IPS-20b (cell line): ENCODE results near the gene PIK3R1.
"Not testable (repeated sequence)": the region's sequence is repeated elsewhere in the genome, so short reads cannot be mapped to it uniquely, and the experiment has no call there.

ENCODE experiments used
- H3K27ac ChIP-seq: one replicate; pipeline ENCODE4 v1.5.1; 2013; ENCODE audit warnings: low read length
- H3K27me3 ChIP-seq: 2 replicates; pipeline ENCODE4 v1.6.1; 2013; ENCODE audit warnings: mild to moderate bottlenecking, low read length, inconsistent platforms; ENCODE audit not compliant: insufficient read depth
- H3K36me3 ChIP-seq: 2 replicates; pipeline ENCODE4 v1.6.1; 2013; ENCODE audit warnings: low read depth, mild to moderate bottlenecking, inconsistent platforms, low read length, moderate library complexity; ENCODE audit not compliant: insufficient read depth
- H3K4me1 ChIP-seq: 2 replicates; pipeline ENCODE4 v1.6.1; 2013; ENCODE audit warnings: mild to moderate bottlenecking, control low read depth, inconsistent platforms, low read length, moderate library complexity; ENCODE audit not compliant: insufficient read depth
- H3K4me3 ChIP-seq: 2 replicates; pipeline ENCODE4 v1.5.1; 2013; ENCODE audit warnings: mild to moderate bottlenecking, low read length, inconsistent platforms
- H3K9ac ChIP-seq: 2 replicates; pipeline ENCODE4 v1.6.1; 2013; ENCODE audit warnings: low read depth, mild to moderate bottlenecking, inconsistent platforms, low read length, moderate library complexity
- H3K9me3 ChIP-seq: 2 replicates; pipeline ENCODE4 v1.6.1; 2013; ENCODE audit warnings: mild to moderate bottlenecking, low read depth, low read length, inconsistent platforms; ENCODE audit not compliant: insufficient read depth

Gene PIK3R1

GRCh38 chr5:68231414-68232076, 16.0 kb downstream of the PIK3R1 start:
- Histone ChIP-seq H3K4me1 (no peaks in the 10 kb centered on the region), H3K9me3 (no peaks in the 10 kb centered on the region), H3K9ac (no peak overlapping the region), H3K27me3 (no peaks in the 10 kb centered on the region), H3K36me3 (no peaks in the 10 kb centered on the region), H3K4me3 (no peak overlapping the region), H3K27ac (no peak overlapping the region)

GRCh38 chr5:68232277-68232676, 16.7 kb downstream of the PIK3R1 start:
- Histone ChIP-seq H3K36me3 (no peaks in the 10 kb centered on the region), H3K9me3 (no peaks in the 10 kb centered on the region), H3K4me3 (no peak overlapping the region), H3K9ac (no peak overlapping the region), H3K27ac (no peak overlapping the region), H3K27me3 (no peaks in the 10 kb centered on the region), H3K4me1 (no peaks in the 10 kb centered on the region)

GRCh38 chr5:68233075-68233474, 17.5 kb downstream of the PIK3R1 start:
- Histone ChIP-seq H3K9me3 (no peaks in the 10 kb centered on the region), H3K36me3 (no peaks in the 10 kb centered on the region), H3K27me3 (no peaks in the 10 kb centered on the region), H3K27ac (no peak overlapping the region), H3K4me1 (no peaks in the 10 kb centered on the region), H3K4me3 (no peak overlapping the region), H3K9ac (no peak overlapping the region)

GRCh38 chr5:68235229-68235628, 19.7 kb downstream of the PIK3R1 start:
- H3K4me3 ChIP-seq, H3K4me1 ChIP-seq: not testable (repeated sequence)

GRCh38 chr5:68237715-68238114, 22.2 kb downstream of the PIK3R1 start:
- Histone ChIP-seq H3K36me3 (no peaks in the 10 kb centered on the region), H3K4me1 (no peaks in the 10 kb centered on the region; the same call in 1 of the 2 replicates), H3K9me3 (no peaks in the 10 kb centered on the region), H3K27ac (no peak overlapping the region), H3K27me3 (no peaks in the 10 kb centered on the region), H3K4me3 (no peak overlapping the region), H3K9ac (no peak overlapping the region)

More at GRCh38 chr5:68235229-68235628, 19.7 kb downstream of the PIK3R1 start:
- H3K36me3 ChIP-seq, H3K9ac ChIP-seq, H3K27ac ChIP-seq, H3K27me3 ChIP-seq, H3K9me3 ChIP-seq: not testable (repeated sequence)

GRCh38 chr5:68239487-68239886, 23.9 kb downstream of the PIK3R1 start:
- no peak overlapping the region for H3K4me3 ChIP-seq
- H3K36me3 ChIP-seq: no peaks in the 10 kb centered on the region
- H3K4me1 ChIP-seq: no peaks in the 10 kb centered on the region; the same call in 1 of the 2 replicates
- H3K27ac ChIP-seq: no peak overlapping the region
- no peaks in the 10 kb centered on the region for H3K9me3 ChIP-seq
- no peaks in the 10 kb centered on the region for H3K27me3 ChIP-seq
- no peak overlapping the region for H3K9ac ChIP-seq

- Histone ChIP-seq H3K27ac (no peak overlapping the region), H3K4me1 (no peaks in the 10 kb centered on the region; the same call in 1 of the 2 replicates), H3K36me3 (no peaks in the 10 kb centered on the region), H3K27me3 (no peaks in the 10 kb centered on the region), H3K4me3 (no peak overlapping the region), H3K9me3 (no peaks in the 10 kb centered on the region), H3K9ac (no peak overlapping the region)
These were observed 24.6 kb downstream of the PIK3R1 start for GRCh38 chr5:68240202-68240601.

- Histone ChIP-seq H3K9me3 (no peaks in the 10 kb centered on the region), H3K4me1 (no peaks in the 10 kb centered on the region; the same call in 1 of the 2 replicates), H3K36me3 (no peaks in the 10 kb centered on the region), H3K27ac (no peak overlapping the region), H3K9ac (no peak overlapping the region), H3K27me3 (no peaks in the 10 kb centered on the region), H3K4me3 (no peak overlapping the region)
These were observed 25.2 kb downstream of the PIK3R1 start for GRCh38 chr5:68240771-68241170.

GRCh38 chr5:68242743-68243142, 27.2 kb downstream of the PIK3R1 start:
- Histone ChIP-seq H3K27me3 (no peaks in the 10 kb centered on the region), H3K4me3 (no peak overlapping the region), H3K9me3 (no peaks in the 10 kb centered on the region), H3K9ac (no peak overlapping the region), H3K4me1 (no peaks in the 10 kb centered on the region; the same call in 1 of the 2 replicates), H3K36me3 (no peaks in the 10 kb centered on the region), H3K27ac (no peak overlapping the region)

- no peaks in the 10 kb centered on the region for H3K9me3 ChIP-seq
- H3K27me3 ChIP-seq: no peaks in the 10 kb centered on the region
- H3K4me1 ChIP-seq: no peaks in the 10 kb centered on the region; the same call in 1 of the 2 replicates
- H3K27ac ChIP-seq: no peak overlapping the region
- no peak overlapping the region for H3K4me3 ChIP-seq
- H3K36me3 ChIP-seq: no peaks in the 10 kb centered on the region
- no peak overlapping the region for H3K9ac ChIP-seq
These were observed 27.7 kb downstream of the PIK3R1 start for GRCh38 chr5:68243251-68243650.

GRCh38 chr5:68243681-68244080, 28.1 kb downstream of the PIK3R1 start:
- no peaks in the 10 kb centered on the region for H3K9me3 ChIP-seq
- H3K9ac ChIP-seq: no peak overlapping the region
- no peak overlapping the region for H3K4me3 ChIP-seq
- H3K27ac ChIP-seq: no peak overlapping the region
- no peaks in the 10 kb centered on the region for H3K36me3 ChIP-seq
- no peaks in the 10 kb centered on the region for H3K27me3 ChIP-seq
- H3K4me1 ChIP-seq: no peaks in the 10 kb centered on the region; the same call in 1 of the 2 replicates

GRCh38 chr5:68245319-68245718, 29.8 kb downstream of the PIK3R1 start:
- no peaks in the 10 kb centered on the region for H3K36me3 ChIP-seq
- H3K4me3 ChIP-seq: no peak overlapping the region
- H3K4me1 ChIP-seq: peaks cover 7% of the 10 kb centered on the region; the same call in 1 of the 2 replicates
- H3K9me3 ChIP-seq: no peaks in the 10 kb centered on the region
- H3K27ac ChIP-seq: no peak overlapping the region
- H3K27me3 ChIP-seq: no peaks in the 10 kb centered on the region
- H3K9ac ChIP-seq: no peak overlapping the region
